Nephron (organoid): ENCODE data around the gene RAB44.
A peak's percentile ranks its signal among the peaks of the same experiment; 100 is the strongest.

Source experiments
- H3K27ac Mint-ChIP-seq, 3 experiments: 2 replicates each; pipeline ENCODE4 v1.8.0; 2020; ENCODE audit warnings: mixed read lengths in 3 of 3, mild to moderate bottlenecking in 2 of 3, moderate library complexity in 1 of 3
- H3K27me3 Mint-ChIP-seq: 2 replicates; pipeline ENCODE4 v1.8.0; 2021; ENCODE audit warnings: low read depth, mild to moderate bottlenecking, moderate library complexity, mixed read lengths
- H3K36me3 Mint-ChIP-seq: 2 replicates; pipeline ENCODE4 v1.8.0; 2020; ENCODE audit warnings: low read depth, mixed read lengths
- H3K4me1 Mint-ChIP-seq: 2 replicates; pipeline ENCODE4 v1.8.0; 2020; ENCODE audit warnings: mixed read lengths
- H3K4me3 Mint-ChIP-seq, 3 experiments: 2 replicates each; pipeline ENCODE4 v1.8.0; 2020; ENCODE audit warnings: mild to moderate bottlenecking in 3 of 3, mixed read lengths in 3 of 3, moderate library complexity in 2 of 3
- H3K9me3 Mint-ChIP-seq: 2 replicates; pipeline ENCODE4 v1.8.0; 2020; ENCODE audit warnings: mixed read lengths
- CTCF ChIP-seq, 3 experiments: fragments of 200-600 bp; sonication (generic); IDR thresholded peaks; one replicate each; pipeline ENCODE4 v1.5.0; 2021; ENCODE audit warnings: antibody characterized with exemption in 3 of 3; ENCODE audit not compliant: unreplicated experiment in 3 of 3

Gene RAB44

DNA sequence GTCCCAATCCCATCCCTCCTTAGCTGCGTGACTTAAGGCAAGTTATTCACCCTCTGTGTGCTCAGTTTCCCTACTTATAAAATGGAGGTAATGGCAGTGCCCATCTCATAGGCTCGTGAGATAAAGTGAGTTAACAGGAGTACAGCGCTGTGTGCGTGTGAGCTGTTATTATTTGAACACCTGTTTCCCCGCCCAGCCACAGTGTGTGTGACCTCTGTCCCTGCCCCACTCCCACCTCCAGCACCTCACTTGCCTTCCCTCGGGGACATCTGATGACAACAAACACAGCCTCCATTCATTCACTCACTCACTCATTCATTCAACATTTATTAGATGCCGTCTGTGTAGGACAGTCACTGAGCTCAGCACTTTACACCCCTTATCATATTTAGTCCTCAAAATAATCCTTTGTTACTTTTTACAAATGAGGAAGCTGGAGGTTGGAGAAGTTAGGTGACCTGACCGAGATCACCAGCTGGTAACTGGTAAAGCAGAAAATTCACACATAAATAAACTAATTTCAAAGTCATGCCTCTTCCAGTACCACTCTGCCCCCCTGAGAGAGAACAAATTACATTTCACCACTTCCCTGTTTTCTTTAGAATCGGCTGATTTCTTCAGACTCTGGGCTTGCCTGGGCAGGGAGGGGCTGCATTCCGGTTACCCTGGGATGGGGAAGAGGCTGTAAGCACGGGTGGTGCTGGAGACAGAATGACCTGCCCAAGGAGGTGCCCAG lies 83.0 kb downstream of the RAB44 start:
- Mint-ChIP-seq H3K27ac (peak overlapping the region in 1 of 3 experiments; percentile 7), H3K36me3 (no peaks in the 10 kb centered on the region), H3K9me3 (no peaks in the 10 kb centered on the region), H3K27me3 (peaks cover 4% of the 10 kb centered on the region), H3K4me3 (no peak overlapping the region), H3K4me1 (peaks cover 25% of the 10 kb centered on the region)
- TF ChIP-seq CTCF (IDR thresholded peaks at IDR 0.05; ENCODE audit: unreplicated experiment in 3 of 3), result no peak

GRCh38 chr6:36781669-36782068 lies 84.0 kb downstream of the RAB44 start:
- Mint-ChIP-seq H3K27ac (no peak overlapping the region), H3K4me3 (no peak overlapping the region), H3K27me3 (peaks cover 1% of the 10 kb centered on the region), H3K36me3 (no peaks in the 10 kb centered on the region), H3K9me3 (no peaks in the 10 kb centered on the region), H3K4me1 (peaks cover 24% of the 10 kb centered on the region)
- TF ChIP-seq CTCF (IDR thresholded peaks at IDR 0.05; ENCODE audit: unreplicated experiment in 3 of 3), result no peak
